GM18951 (cell line): Measurements from ENCODE around the gene PPARD.
A peak's percentile ranks its signal among the peaks of the same experiment; 100 is the strongest.

Experiments
- POLR2A ChIP-seq: IDR thresholded peaks from 4 replicates; pipeline ENCODE4 v1.6.1; 2011; ENCODE audit warnings: mild to moderate bottlenecking; ENCODE audit not compliant: insufficient read length, insufficient read depth; ENCODE audit errors: extremely low read depth
- in situ Hi-C: fragments of 300-500 bp; cut with MboI; formaldehyde crosslinking; loops from one replicate; pipeline ENCODE4 v1.12.0; 2022; ENCODE audit warnings: low sequenced_read_pairs, mixed read lengths, inconsistent platforms; ENCODE audit not compliant: unreplicated experiment

Gene PPARD

GRCh38 chr6:35342258-35343091 lies at the start of gene PPARD:
TSS of gene PPARD (plus strand) at chr6:35342558. CDS start at chr6:35411088, 68,530 bp downstream.
- in situ Hi-C loops = loop anchor here (5.0 kb wide), 1 partner anchor 125 kb away; the partner anchor contains the start of gene RPL10A
- peak; percentile 63 for TF ChIP-seq POLR2A

GRCh38 chr6:35293681-35294080 lies 48.7 kb upstream of the PPARD start:
- in situ Hi-C loops = no loop called here
- TF ChIP-seq POLR2A = no peak

GRCh38 chr6:35294308-35294945 lies 47.9 kb upstream of the PPARD start:
- no peak for TF ChIP-seq POLR2A
- in situ Hi-C loops = no loop called here

- TF ChIP-seq POLR2A = no peak
- in situ Hi-C loops = no loop called here
Observed at GRCh38 chr6:35295036-35295435, 47.3 kb upstream of the PPARD start.

GRCh38 chr6:35295521-35296315 lies 46.6 kb upstream of the PPARD start:
- no peak for TF ChIP-seq POLR2A
- in situ Hi-C loops = no loop called here

GRCh38 chr6:35296931-35297600 lies 45.3 kb upstream of the PPARD start:
- in situ Hi-C loops = no loop called here
- TF ChIP-seq POLR2A = no peak

- peak; percentile 77 for TF ChIP-seq POLR2A
- in situ Hi-C loops = no loop called here
Observed at GRCh38 chr6:35297601-35298481, 44.5 kb upstream of the PPARD start, which contains the start of gene DEF6. TSS of gene DEF6 (plus strand) at chr6:35297818. CDS start at chr6:35297857, 39 bp downstream.

GRCh38 chr6:35298625-35299140 lies 43.7 kb upstream of the PPARD start:
- in situ Hi-C loops = no loop called here
- TF ChIP-seq POLR2A = no peak

GRCh38 chr6:35299674-35300073 lies 42.7 kb upstream of the PPARD start:
- TF ChIP-seq POLR2A = no peak
- in situ Hi-C loops = loop anchor here (25.0 kb wide), 1 partner anchor 438 kb away; the partner anchor contains the start of gene ARMC12

GRCh38 chr6:35300848-35301247 lies 41.5 kb upstream of the PPARD start:
- no peak for TF ChIP-seq POLR2A
- in situ Hi-C loops = loop anchor here (25.0 kb wide), 1 partner anchor 436 kb away; the partner anchor contains the start of gene ARMC12

GRCh38 chr6:35302604-35303241 lies 39.6 kb upstream of the PPARD start:
- in situ Hi-C loops = loop anchor here (25.0 kb wide), 1 partner anchor 435 kb away; the partner anchor contains the start of gene ARMC12

More at GRCh38 chr6:35302604-35303241, 39.6 kb upstream of the PPARD start:
- peak; percentile 70 for TF ChIP-seq POLR2A
